ENCODE results near the gene NUTF2. TPM values are rescaled to one million over a fixed set of nuclear protein-coding genes. Genes with fewer than 3 reads are reported as not detected.

Gene NUTF2
- total RNA-seq, 2 donors from 2014 or later = 201 to 218 TPM

- peaks cover 4% of the 10 kb centered on the region for H3K27me3 Mint-ChIP-seq (ENCODE audit: insufficient read depth)
- Histone ChIP-seq H3K4me1 (ENCODE audit: control insufficient read depth, insufficient read depth, low read length) (no peaks in the 10 kb centered on the region), H3K9me3 (ENCODE audit: control insufficient read depth, low read length) (no peaks in the 10 kb centered on the region), H3K9ac (ENCODE audit: extremely low read depth, low read length, poor library complexity, severe bottlenecking) (no peak overlapping the region), H3K27ac (ENCODE audit: low read depth, low read length) (no peak overlapping the region), H3K4me3 (ENCODE audit: low read length) (no peak overlapping the region), H3K36me3 (ENCODE audit: control insufficient read depth, insufficient read depth, low read length) (no peaks in the 10 kb centered on the region), H3K27me3 (ENCODE audit: control insufficient read depth, insufficient read depth, low read length, poor library complexity, severe bottlenecking) (no peaks in the 10 kb centered on the region)
- no peaks in the 10 kb centered on the region for H3K36me3 Mint-ChIP-seq (ENCODE audit: low read depth)
- H3K4me3 Mint-ChIP-seq = no peak overlapping the region
- peaks cover 2% of the 10 kb centered on the region for H3K9me3 Mint-ChIP-seq
- H3K27ac Mint-ChIP-seq = no peak overlapping the region
- no peak for TF ChIP-seq CTCF (conservative IDR thresholded peaks at IDR 0.05)
- 85% methylated on average over 1 of the region's 1 CpG; no CpG with 5 or more reads in 1 of the 2 experiments for WGBS, 2 experiments (ENCODE audit: insufficient coverage in 1 of 2, insufficient read length in 1 of 2)
- peaks cover 2% of the 10 kb centered on the region for H3K4me1 Mint-ChIP-seq
- DNase-seq = no peak
Measured at GRCh38 chr16:67811899-67812298, 34.8 kb upstream of the NUTF2 start.

GRCh38 chr16:67814567-67814966 lies 32.2 kb upstream of the NUTF2 start:
- Histone ChIP-seq H3K36me3 (ENCODE audit: control insufficient read depth, insufficient read depth, low read length) (no peaks in the 10 kb centered on the region), H3K27me3 (ENCODE audit: control insufficient read depth, insufficient read depth, low read length, poor library complexity, severe bottlenecking) (no peaks in the 10 kb centered on the region), H3K9me3 (ENCODE audit: control insufficient read depth, low read length) (no peaks in the 10 kb centered on the region), H3K9ac (ENCODE audit: extremely low read depth, low read length, poor library complexity, severe bottlenecking) (no peak overlapping the region), H3K4me1 (ENCODE audit: control insufficient read depth, insufficient read depth, low read length) (no peaks in the 10 kb centered on the region), H3K4me3 (ENCODE audit: low read length) (no peak overlapping the region), H3K27ac (ENCODE audit: low read depth, low read length) (no peak overlapping the region)
- no peak for DNase-seq
- no peak for TF ChIP-seq CTCF (conservative IDR thresholded peaks at IDR 0.05)
- H3K27ac Mint-ChIP-seq = no peak overlapping the region
- H3K4me1 Mint-ChIP-seq = no peaks in the 10 kb centered on the region
- no peaks in the 10 kb centered on the region for H3K36me3 Mint-ChIP-seq (ENCODE audit: low read depth)
- 89 to 97% methylated on average over 8 of the region's 8 CpGs for WGBS, 2 experiments (ENCODE audit: insufficient coverage in 1 of 2, insufficient read length in 1 of 2)
- no peak overlapping the region for H3K4me3 Mint-ChIP-seq
- peaks cover 2% of the 10 kb centered on the region for H3K9me3 Mint-ChIP-seq
- peaks cover 4% of the 10 kb centered on the region for H3K27me3 Mint-ChIP-seq (ENCODE audit: insufficient read depth)

GRCh38 chr16:67820608-67821259 lies 26.0 kb upstream of the NUTF2 start:
- Mint-ChIP-seq H3K27ac (no peak overlapping the region), H3K4me3 (no peak overlapping the region), H3K9me3 (peaks cover 2% of the 10 kb centered on the region), H3K36me3 (ENCODE audit: low read depth) (no peaks in the 10 kb centered on the region), H3K27me3 (ENCODE audit: insufficient read depth) (no peaks in the 10 kb centered on the region), H3K4me1 (peaks cover 4% of the 10 kb centered on the region)
- Histone ChIP-seq H3K27ac (ENCODE audit: low read depth, low read length) (no peak overlapping the region), H3K36me3 (ENCODE audit: control insufficient read depth, insufficient read depth, low read length) (no peaks in the 10 kb centered on the region), H3K9me3 (ENCODE audit: control insufficient read depth, low read length) (no peaks in the 10 kb centered on the region), H3K4me1 (ENCODE audit: control insufficient read depth, insufficient read depth, low read length) (no peaks in the 10 kb centered on the region), H3K4me3 (ENCODE audit: low read length) (no peak overlapping the region), H3K9ac (ENCODE audit: extremely low read depth, low read length, poor library complexity, severe bottlenecking) (no peak overlapping the region), H3K27me3 (ENCODE audit: control insufficient read depth, insufficient read depth, low read length, poor library complexity, severe bottlenecking) (no peaks in the 10 kb centered on the region)
- peak; percentile 16 for TF ChIP-seq CTCF (conservative IDR thresholded peaks at IDR 0.05)
- 91 to 94% methylated on average over 9 to 11 of the region's 11 CpGs for WGBS, 2 experiments (ENCODE audit: insufficient coverage in 1 of 2, insufficient read length in 1 of 2)
- DNase-seq = peak; percentile 57

Measured in endodermal cell (in vitro differentiated cells).